Thoracic aorta (tissue), 2 donors: ENCODE measurements around the gene HMOX2. TPM values are rescaled to one million over a fixed set of nuclear protein-coding genes. Genes with fewer than 3 reads are reported as not detected.

Experiments used
- ATAC-seq: fragments of 150-250 bp; one replicate; pipeline ENCODE4 v1.8.0; 2017; ENCODE audit warnings: low read depth; ENCODE audit not compliant: insufficient number of reproducible peaks, low FRiP score
- DNase-seq: peaks from one replicate; pipeline ENCODE4 v3.0.0-alpha.2; 2020; ENCODE audit warnings: low spot score
- H3K27ac ChIP-seq, 2 donors: fragments of 200-600 bp; sonication (generic); 1 replicate in 1 of 2; 2 replicates in 1 of 2; pipeline ENCODE4 v1.5.1; 2016; ENCODE audit warnings: mild to moderate bottlenecking in 2 of 2, moderate library complexity in 2 of 2
- H3K27me3 ChIP-seq: fragments of 200-600 bp; sonication (generic); replicated peaks from 2 replicates; pipeline ENCODE4 v1.6.0; 2016; ENCODE audit warnings: mild to moderate bottlenecking; ENCODE audit not compliant: insufficient read depth
- H3K36me3 ChIP-seq: fragments of 200-600 bp; sonication (generic); one replicate; pipeline ENCODE4 v1.5.1; 2016
- H3K4me1 ChIP-seq, 2 donors: fragments of 200-600 bp; sonication (generic); 1 replicate in 1 of 2; 2 replicates in 1 of 2; pipeline versions ENCODE4 v1.5.1 to v1.6.0; 2016; ENCODE audit warnings: low read depth in 2 of 2, mild to moderate bottlenecking in 1 of 2; ENCODE audit not compliant: control insufficient read depth in 1 of 2
- H3K4me3 ChIP-seq: fragments of 200-600 bp; sonication (generic); 2 replicates; pipeline ENCODE4 v1.5.1; 2016; ENCODE audit warnings: mild to moderate bottlenecking
- H3K9me3 ChIP-seq: fragments of 200-600 bp; sonication (generic); 2 replicates; pipeline ENCODE4 v1.5.1; 2016
- total RNA-seq, 2 donors: library from RNA; depleted of rRNA; stranded (reverse); fragments of >200 nt; gene quantifications; one replicate each; pipeline versions ENCODE4 v1.1.0 to v1.2.3, GENCODE V29; 2016
- TF ChIP-seq, protein P1 (sequence below): fragments of 200-600 bp; sonication (generic); IDR thresholded peaks from one replicate; pipeline ENCODE4 v1.5.1; 2019; ENCODE audit warnings: antibody characterized with exemption

HMOX2 gene
- total RNA-seq, 2 donors from 2014 or later = 35.3 to 43.5 TPM

DNA sequence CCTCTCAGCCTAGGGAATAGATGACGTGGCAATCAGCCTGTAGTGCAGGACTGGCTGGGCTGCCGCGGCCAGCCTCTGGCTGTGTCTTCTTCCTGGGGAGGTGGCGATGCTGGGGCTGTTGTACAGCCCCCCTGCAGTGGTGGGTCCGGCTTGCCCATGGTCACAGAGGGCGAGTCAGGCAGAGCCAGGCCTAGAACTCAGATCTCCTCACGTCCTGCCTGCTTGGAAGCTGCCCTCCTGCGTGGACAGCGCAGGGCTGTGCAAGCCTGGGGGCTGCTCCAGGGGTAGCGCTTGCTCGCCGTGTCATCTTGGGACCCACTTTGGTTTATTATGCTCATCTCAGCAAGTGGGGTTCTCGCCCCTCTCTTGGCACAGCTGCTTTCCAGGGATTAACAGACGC, 21.1 kb upstream of the HMOX2 start:
- peaks cover 35% of the 10 kb centered on the region for H3K36me3 ChIP-seq
- TF ChIP-seq, protein P1, sequence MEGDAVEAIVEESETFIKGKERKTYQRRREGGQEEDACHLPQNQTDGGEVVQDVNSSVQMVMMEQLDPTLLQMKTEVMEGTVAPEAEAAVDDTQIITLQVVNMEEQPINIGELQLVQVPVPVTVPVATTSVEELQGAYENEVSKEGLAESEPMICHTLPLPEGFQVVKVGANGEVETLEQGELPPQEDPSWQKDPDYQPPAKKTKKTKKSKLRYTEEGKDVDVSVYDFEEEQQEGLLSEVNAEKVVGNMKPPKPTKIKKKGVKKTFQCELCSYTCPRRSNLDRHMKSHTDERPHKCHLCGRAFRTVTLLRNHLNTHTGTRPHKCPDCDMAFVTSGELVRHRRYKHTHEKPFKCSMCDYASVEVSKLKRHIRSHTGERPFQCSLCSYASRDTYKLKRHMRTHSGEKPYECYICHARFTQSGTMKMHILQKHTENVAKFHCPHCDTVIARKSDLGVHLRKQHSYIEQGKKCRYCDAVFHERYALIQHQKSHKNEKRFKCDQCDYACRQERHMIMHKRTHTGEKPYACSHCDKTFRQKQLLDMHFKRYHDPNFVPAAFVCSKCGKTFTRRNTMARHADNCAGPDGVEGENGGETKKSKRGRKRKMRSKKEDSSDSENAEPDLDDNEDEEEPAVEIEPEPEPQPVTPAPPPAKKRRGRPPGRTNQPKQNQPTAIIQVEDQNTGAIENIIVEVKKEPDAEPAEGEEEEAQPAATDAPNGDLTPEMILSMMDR = no peak
- H3K4me3 ChIP-seq = no peak overlapping the region
- ATAC-seq = no peak
- H3K4me1 ChIP-seq = no peaks in the 10 kb centered on the region
- DNase-seq = no peak
- no peaks in the 10 kb centered on the region for H3K9me3 ChIP-seq
- no peak overlapping the region for H3K27ac ChIP-seq
- H3K27me3 ChIP-seq = no peaks in the 10 kb centered on the region

DNA sequence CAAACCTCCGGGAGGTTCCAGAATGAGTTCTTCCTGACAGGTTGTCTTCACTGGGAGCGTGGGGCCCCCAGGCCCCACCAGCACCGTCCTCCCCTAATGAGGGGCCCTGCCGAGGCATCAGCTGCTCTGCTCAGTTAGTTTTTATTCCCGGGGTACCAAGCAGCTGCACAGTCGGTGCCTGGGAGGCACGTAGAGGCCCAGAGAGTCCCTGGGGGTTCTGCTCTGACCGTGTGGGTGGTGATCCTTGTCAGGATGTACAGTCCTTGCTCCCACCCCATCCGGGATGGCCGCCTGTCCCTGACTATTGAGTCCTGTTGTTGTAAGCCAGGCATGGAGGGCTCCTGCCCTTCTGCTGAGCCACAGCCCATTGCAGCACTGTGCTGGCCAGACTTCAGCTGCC, 20.2 kb upstream of the HMOX2 start:
- TF ChIP-seq, protein P1 = no peak
- Histone ChIP-seq H3K9me3 (no peaks in the 10 kb centered on the region), H3K27ac (no peak overlapping the region), H3K4me3 (no peak overlapping the region), H3K27me3 (no peaks in the 10 kb centered on the region), H3K4me1 (no peaks in the 10 kb centered on the region), H3K36me3 (peaks cover 28% of the 10 kb centered on the region)
- no peak for DNase-seq
- ATAC-seq = no peak

DNA sequence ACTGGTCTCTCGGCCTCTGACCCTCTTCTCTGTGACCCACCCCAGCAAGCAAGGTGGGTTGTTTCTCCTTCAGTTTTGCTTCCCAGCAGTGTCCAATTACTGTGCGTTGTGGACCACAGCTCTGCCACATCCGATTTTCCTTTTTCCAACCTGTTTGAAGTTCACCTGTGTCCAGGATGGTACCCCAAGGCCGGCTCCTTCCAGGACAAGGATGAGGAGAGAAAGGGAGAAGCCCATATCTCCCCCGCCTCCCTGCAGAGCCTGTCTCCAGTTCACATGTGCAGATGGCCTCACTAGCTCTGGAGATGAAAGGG, 15.3 kb upstream of the HMOX2 start:
- Histone ChIP-seq H3K27ac (no peak overlapping the region), H3K4me3 (no peak overlapping the region), H3K4me1 (no peaks in the 10 kb centered on the region), H3K27me3 (no peaks in the 10 kb centered on the region), H3K36me3 (peaks cover 13% of the 10 kb centered on the region), H3K9me3 (no peaks in the 10 kb centered on the region)
- no peak for DNase-seq
- TF ChIP-seq, protein P1 = no peak
- ATAC-seq = no peak

DNA sequence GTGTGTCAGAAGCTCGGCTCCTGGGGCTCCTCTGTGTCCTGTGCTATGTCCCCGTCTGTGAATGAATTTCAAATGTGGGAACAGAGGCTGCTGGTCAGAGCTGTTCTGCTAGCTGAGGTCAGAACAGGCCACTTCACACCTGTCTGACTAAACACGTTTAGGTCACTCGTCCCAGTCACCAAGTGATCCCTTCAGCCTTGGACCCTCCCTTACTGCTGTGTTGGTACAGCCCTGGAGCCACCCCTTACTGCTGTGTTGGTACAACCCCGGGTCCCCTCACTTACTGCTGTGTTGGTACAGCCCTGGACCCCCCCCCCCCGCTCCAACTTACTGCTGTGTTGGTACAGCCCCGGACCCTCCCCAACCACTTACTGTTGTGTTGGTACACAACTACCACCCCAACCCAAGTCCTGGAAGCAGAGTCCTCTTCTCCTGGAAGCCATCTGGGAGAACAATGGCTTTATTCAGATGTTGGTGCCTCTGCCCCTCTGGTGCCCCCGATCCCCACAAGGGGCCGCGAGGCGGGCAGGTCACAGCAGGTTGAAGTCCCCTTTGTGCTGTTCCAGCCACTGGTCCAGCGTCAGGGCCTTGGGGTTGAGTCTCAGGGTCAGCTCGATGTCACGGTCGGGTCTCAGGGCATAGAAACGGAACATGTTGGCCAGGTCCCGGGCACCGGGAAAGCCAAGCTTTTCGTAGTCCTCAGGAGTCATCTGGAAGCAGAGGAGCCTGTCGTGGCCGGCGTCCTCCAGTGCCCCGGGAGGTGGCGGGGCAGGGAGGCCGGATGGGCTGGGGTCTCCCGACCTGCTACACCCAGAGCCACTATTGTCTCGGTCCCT, 14.7 kb upstream of the HMOX2 start:
- ATAC-seq = no peak
- H3K9me3 ChIP-seq = no peaks in the 10 kb centered on the region
- no peaks in the 10 kb centered on the region for H3K4me1 ChIP-seq
- H3K27me3 ChIP-seq = no peaks in the 10 kb centered on the region
- DNase-seq = no peak
- TF ChIP-seq, protein P1 = no peak
- peaks cover 9% of the 10 kb centered on the region for H3K36me3 ChIP-seq
- H3K4me3 ChIP-seq = no peak overlapping the region
- H3K27ac ChIP-seq = no peak overlapping the region

DNA sequence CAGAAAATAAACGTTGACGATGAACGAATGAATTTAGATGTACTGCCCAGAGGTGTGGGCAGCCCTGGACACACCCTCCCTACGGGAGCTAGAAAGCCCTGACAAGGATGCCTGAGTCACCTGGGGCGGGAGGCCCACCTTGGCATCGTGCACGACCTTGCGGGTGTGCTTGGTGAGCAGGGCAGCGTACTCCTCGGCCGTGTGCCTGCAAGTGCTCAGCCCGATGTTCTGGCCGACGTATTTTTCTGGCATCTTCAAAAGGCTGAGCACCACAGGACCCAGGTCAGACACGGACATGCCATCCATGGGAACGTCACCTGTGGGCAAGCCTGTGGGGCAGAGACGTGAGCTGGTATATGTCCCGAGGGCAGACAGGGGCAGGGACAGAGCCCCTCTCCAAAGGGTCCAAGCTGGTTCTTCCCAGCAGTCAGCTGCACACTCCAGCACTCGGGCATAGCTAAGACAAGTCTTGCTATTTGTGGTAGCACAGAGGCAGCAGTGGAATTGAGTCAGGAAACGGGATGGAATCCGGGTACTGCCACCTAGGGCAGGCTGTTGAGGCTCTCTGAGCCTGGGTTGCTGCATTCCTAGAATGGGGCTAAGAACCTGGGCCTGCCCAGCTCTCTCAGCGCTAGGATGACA, 12.6 kb upstream of the HMOX2 start:
- TF ChIP-seq, protein P1 = no peak
- H3K9me3 ChIP-seq = no peaks in the 10 kb centered on the region
- peaks cover 19% of the 10 kb centered on the region for H3K36me3 ChIP-seq
- H3K27ac ChIP-seq = no peak overlapping the region
- no peak for DNase-seq
- H3K4me3 ChIP-seq = no peak overlapping the region
- no peak for ATAC-seq
- no peaks in the 10 kb centered on the region for H3K4me1 ChIP-seq
- no peaks in the 10 kb centered on the region for H3K27me3 ChIP-seq
